Endothelial cell (in vitro differentiated cells): Measurements from ENCODE around the gene MVP. TPM values are rescaled to one million over a fixed set of nuclear protein-coding genes. Genes with fewer than 3 reads are reported as not detected.
A peak's percentile ranks its signal among the peaks of the same experiment; 100 is the strongest.

Experiments
- DNase-seq: peaks from one replicate; pipeline ENCODE4 v3.0.0; 2021; ENCODE audit warnings: low spot score
- H3K27ac Mint-ChIP-seq: one replicate; pipeline ENCODE4 v1.8.0; 2021; ENCODE audit warnings: mixed read lengths, inconsistent platforms; ENCODE audit not compliant: unreplicated experiment
- H3K27me3 Mint-ChIP-seq: one replicate; pipeline ENCODE4 v1.8.0; 2021; ENCODE audit warnings: mild to moderate bottlenecking, moderate library complexity, mixed read lengths, inconsistent platforms; ENCODE audit not compliant: unreplicated experiment
- H3K36me3 Mint-ChIP-seq: one replicate; pipeline ENCODE4 v1.8.0; 2021; ENCODE audit warnings: mild to moderate bottlenecking, low read depth, mixed read lengths, inconsistent platforms; ENCODE audit not compliant: unreplicated experiment
- H3K4me1 Mint-ChIP-seq: one replicate; pipeline ENCODE4 v1.8.0; 2021; ENCODE audit warnings: mild to moderate bottlenecking, mixed read lengths, inconsistent platforms; ENCODE audit not compliant: unreplicated experiment
- H3K4me3 Mint-ChIP-seq: one replicate; pipeline ENCODE4 v1.8.0; 2021; ENCODE audit warnings: mild to moderate bottlenecking, mixed read lengths, inconsistent platforms; ENCODE audit not compliant: unreplicated experiment
- H3K9me3 Mint-ChIP-seq: one replicate; pipeline ENCODE4 v1.8.0; 2021; ENCODE audit warnings: mixed read lengths, inconsistent platforms; ENCODE audit not compliant: unreplicated experiment
- total RNA-seq: library from RNA; stranded (reverse); fragmentation: NEBNext Ultra II Directional; extraction: Animal tissue kit (Norgen Biotek cat#: 25700); gene quantifications from one replicate; pipeline ENCODE4 v1.2.1, GENCODE V29; 2021; ENCODE audit not compliant: unreplicated experiment
- TF ChIP-seq, protein P1 (sequence below): fragments of 200-600 bp; sonication (generic); IDR thresholded peaks from one replicate; pipeline ENCODE4 v1.5.0; 2021; ENCODE audit warnings: antibody characterized with exemption; ENCODE audit not compliant: unreplicated experiment

MVP gene
- total RNA-seq, 1 donor from 2014 or later: 2.0 TPM

- Mint-ChIP-seq H3K27ac (no peak overlapping the region), H3K4me1 (peaks cover 16% of the 10 kb centered on the region), H3K4me3 (no peak overlapping the region), H3K9me3 (no peaks in the 10 kb centered on the region), H3K27me3 (peaks cover 13% of the 10 kb centered on the region), H3K36me3 (peaks cover 11% of the 10 kb centered on the region)
- no peak for DNase-seq
- TF ChIP-seq, protein P1, sequence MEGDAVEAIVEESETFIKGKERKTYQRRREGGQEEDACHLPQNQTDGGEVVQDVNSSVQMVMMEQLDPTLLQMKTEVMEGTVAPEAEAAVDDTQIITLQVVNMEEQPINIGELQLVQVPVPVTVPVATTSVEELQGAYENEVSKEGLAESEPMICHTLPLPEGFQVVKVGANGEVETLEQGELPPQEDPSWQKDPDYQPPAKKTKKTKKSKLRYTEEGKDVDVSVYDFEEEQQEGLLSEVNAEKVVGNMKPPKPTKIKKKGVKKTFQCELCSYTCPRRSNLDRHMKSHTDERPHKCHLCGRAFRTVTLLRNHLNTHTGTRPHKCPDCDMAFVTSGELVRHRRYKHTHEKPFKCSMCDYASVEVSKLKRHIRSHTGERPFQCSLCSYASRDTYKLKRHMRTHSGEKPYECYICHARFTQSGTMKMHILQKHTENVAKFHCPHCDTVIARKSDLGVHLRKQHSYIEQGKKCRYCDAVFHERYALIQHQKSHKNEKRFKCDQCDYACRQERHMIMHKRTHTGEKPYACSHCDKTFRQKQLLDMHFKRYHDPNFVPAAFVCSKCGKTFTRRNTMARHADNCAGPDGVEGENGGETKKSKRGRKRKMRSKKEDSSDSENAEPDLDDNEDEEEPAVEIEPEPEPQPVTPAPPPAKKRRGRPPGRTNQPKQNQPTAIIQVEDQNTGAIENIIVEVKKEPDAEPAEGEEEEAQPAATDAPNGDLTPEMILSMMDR: no peak
These were observed 40.0 kb downstream of the MVP start for GRCh38 chr16:29860218-29860617.

DNA sequence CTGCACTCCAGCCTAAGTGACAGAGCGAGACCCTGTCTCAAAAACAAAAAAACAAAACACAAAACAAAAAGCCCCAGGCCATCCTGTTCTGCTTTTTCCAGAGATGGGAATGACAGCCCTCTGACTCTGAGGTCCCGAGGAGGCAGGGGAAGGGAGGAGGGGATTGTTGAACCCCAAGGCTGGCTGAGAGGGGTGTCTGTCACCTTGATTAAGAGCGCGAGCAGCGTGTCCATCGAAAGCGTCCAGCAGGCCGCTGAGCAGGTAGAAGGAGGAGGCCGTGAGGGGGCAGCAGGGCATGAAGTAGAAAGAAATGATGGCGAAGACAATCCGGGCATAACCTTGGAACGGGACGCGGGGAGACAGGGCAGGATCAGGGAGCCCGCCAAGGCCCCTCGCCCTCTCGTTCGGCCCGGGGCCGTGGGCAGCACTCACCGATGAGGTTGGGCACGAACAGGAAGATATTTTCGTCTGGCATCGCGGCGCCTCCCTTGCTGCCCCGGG, 42.2 kb downstream of the MVP start:
- H3K36me3 Mint-ChIP-seq: peaks cover 11% of the 10 kb centered on the region
- peaks cover 16% of the 10 kb centered on the region for H3K4me1 Mint-ChIP-seq
- H3K4me3 Mint-ChIP-seq: peak overlapping the region; percentile 97
- TF ChIP-seq, protein P1: no peak
- H3K27ac Mint-ChIP-seq: peak overlapping the region; percentile 76
- peak; percentile 21 for DNase-seq
- H3K9me3 Mint-ChIP-seq: no peaks in the 10 kb centered on the region
- peaks cover 13% of the 10 kb centered on the region for H3K27me3 Mint-ChIP-seq

- Mint-ChIP-seq H3K4me3 (peak within 1 kb of the TSS; percentile 97), H3K9me3 (no peaks in the 10 kb centered on the region), H3K36me3 (peaks cover 11% of the 10 kb centered on the region), H3K27ac (peak within 1 kb of the TSS; percentile 98), H3K27me3 (peaks cover 13% of the 10 kb centered on the region), H3K4me1 (peaks cover 16% of the 10 kb centered on the region)
- DNase-seq: peak; percentile 86
- TF ChIP-seq, protein P1: no peak
These were observed 42.8 kb downstream of the MVP start, which contains the start of gene CDIPT for GRCh38 chr16:29862884-29863668. Gene CDIPT (minus strand): TSS chr16:29863226. CDS start chr16:29862857, 369 bp downstream.

DNA sequence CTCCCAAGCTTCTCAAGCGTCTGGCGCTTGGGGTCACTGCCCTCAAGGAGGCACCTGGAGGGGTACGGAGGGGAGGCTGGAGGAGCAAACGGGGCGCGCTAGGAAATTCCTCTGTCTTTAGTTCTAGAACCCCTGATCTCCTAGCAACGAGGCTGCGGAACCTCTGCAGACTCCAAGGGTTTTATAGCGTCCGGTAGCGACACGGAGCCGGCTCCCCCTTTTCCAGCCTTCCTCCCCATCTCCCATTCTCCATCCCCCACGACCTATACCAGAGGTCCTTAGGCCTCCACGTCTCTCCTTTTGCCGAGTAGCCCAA, 43.4 kb downstream of the MVP start:
- no peak for DNase-seq
- Mint-ChIP-seq H3K27me3 (peaks cover 11% of the 10 kb centered on the region), H3K9me3 (no peaks in the 10 kb centered on the region), H3K36me3 (peaks cover 7% of the 10 kb centered on the region), H3K4me1 (peaks cover 16% of the 10 kb centered on the region), H3K4me3 (peak overlapping the region; percentile 89), H3K27ac (no peak overlapping the region)
- TF ChIP-seq, protein P1: no peak

DNA sequence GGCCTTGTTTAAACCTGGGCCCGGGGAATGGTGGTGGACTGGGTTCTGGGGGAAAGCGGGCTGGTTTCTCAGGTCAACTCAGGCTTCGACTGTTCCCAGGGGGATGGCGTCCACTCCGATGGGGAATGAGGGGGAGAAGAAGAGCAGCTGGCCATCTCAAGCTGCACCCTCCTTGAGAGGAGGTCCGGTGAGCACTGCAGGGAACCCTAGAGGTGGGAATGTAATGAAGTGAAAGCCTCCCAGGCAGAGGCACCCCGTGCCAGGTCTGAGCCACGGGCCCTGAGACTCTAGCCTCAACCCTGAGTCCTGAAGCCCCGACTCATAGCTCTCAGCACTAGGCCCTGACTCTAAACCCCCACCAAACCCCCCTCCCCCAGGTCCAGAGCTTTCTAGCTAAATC, 43.9 kb downstream of the MVP start:
- peaks cover 16% of the 10 kb centered on the region for H3K4me1 Mint-ChIP-seq
- TF ChIP-seq, protein P1: no peak
- H3K27ac Mint-ChIP-seq: no peak overlapping the region
- DNase-seq: no peak
- peaks cover 7% of the 10 kb centered on the region for H3K36me3 Mint-ChIP-seq
- H3K9me3 Mint-ChIP-seq: no peaks in the 10 kb centered on the region
- H3K4me3 Mint-ChIP-seq: no peak overlapping the region
- peaks cover 11% of the 10 kb centered on the region for H3K27me3 Mint-ChIP-seq
